PC-3 (cell line): Measurements from ENCODE around the gene CACNA1D.

Source experiments
- CTCF ChIP-seq: fragments of 300-600 bp; sonication (generic); conservative IDR thresholded peaks from 2 replicates; pipeline ENCODE4 v1.5.1; 2017; ENCODE audit warnings: antibody characterized with exemption, low read depth, mild to moderate bottlenecking, low read length
- EZH2 ChIP-seq: fragments of 300-600 bp; sonication (generic); IDR thresholded peaks from one replicate; pipeline ENCODE4 v1.6.1; 2017; ENCODE audit warnings: antibody characterized with exemption, mild to moderate bottlenecking, low read length; ENCODE audit not compliant: unreplicated experiment
- EZH2phosphoT487 ChIP-seq: fragments of 300-600 bp; sonication (generic); IDR thresholded peaks from 2 replicates; pipeline ENCODE4 v1.6.1; 2018; ENCODE audit warnings: mild to moderate bottlenecking, antibody characterized with exemption, low read length, borderline replicate concordance

DNA sequence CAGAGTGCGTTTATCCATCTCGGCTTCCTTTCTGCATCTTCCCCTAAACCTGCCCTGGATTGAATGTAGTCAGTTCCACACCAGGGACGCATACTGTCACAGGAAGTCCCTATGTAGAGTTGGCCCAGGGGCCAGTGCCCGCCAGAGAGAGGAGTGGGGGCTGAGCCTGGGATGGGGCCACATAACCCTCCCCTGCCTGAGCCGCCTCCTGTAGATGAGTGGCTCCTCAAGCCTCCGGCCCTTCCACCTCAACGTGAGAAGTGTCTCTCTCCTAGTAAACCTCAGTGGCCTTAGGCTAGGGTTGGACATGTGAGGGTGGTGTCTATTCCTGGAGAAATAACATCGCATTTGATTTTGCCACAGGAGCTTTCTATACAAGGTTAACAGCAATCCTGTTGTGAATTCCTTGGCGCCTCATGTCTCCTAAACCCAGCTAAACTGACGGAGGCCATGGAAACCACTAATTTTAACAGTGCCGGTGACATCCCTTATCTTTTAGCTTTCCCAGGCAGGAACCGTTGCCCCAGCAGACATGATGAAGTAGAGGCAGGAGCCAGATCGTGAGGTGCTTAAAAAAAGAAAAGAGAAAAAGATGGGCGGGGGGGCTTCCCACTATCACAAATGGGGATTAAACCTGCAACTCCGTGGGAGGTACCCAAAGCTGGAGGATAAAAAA, 180.7 kb downstream of the CACNA1D start:
- TF ChIP-seq CTCF (no peak), EZH2 (no peak), EZH2phosphoT487 (no peak)
